Measurements from ENCODE around the gene SDF2.

The SDF2 gene, protein sequence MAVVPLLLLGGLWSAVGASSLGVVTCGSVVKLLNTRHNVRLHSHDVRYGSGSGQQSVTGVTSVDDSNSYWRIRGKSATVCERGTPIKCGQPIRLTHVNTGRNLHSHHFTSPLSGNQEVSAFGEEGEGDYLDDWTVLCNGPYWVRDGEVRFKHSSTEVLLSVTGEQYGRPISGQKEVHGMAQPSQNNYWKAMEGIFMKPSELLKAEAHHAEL

DNA sequence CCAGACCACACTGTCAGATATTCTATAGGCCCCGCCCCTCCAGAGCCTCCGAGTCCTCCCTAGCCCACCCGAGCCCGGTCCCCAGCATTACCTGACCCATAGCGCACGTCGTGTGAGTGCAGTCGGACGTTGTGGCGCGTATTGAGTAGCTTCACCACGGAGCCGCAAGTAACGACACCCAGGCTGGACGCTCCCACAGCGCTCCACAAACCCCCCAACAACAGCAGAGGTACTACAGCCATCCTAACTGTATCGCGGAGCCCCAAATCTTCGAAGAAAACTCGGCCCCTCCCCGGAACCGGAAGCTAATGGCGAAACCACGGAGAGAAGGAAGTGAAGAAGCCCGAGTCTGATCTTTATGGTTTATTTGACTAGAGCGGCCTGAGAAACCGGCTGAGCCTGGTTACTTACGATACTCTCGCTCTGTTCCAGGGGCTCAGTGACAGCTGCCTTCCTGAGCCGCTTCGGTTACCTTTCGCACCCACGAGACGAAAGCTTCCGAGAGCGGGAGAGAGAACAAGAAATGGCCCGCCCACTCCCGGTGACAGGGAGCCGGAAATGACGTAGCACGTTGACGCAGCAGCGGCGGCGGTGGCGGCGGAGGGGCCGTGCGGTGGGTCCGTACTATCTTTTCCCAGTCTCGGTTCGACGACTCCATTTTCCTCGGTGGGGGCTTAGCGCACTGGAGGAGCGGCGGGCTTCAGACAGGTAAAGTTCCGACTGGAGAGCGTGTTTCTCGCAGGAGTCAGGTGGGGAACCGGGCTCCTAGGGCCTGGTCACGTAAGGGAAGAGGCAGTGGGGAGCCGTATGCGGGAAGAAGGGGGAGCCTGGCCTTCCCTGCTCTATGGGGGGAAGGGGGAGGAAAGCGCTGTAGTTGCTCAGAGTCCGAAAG, at the start of gene SDF2, which contains the start of gene SUPT6H:
SDF2 (minus strand) TSS at position 272 of the 892 bp plus-strand sequence; CDS start at position 242, 30 bp downstream.
SUPT6H (plus strand) TSS at position 571 of the 892 bp plus-strand sequence. CDS start 11,197 bp downstream, outside the sequence.
- DNase-seq, result peak; percentile 93

DNA sequence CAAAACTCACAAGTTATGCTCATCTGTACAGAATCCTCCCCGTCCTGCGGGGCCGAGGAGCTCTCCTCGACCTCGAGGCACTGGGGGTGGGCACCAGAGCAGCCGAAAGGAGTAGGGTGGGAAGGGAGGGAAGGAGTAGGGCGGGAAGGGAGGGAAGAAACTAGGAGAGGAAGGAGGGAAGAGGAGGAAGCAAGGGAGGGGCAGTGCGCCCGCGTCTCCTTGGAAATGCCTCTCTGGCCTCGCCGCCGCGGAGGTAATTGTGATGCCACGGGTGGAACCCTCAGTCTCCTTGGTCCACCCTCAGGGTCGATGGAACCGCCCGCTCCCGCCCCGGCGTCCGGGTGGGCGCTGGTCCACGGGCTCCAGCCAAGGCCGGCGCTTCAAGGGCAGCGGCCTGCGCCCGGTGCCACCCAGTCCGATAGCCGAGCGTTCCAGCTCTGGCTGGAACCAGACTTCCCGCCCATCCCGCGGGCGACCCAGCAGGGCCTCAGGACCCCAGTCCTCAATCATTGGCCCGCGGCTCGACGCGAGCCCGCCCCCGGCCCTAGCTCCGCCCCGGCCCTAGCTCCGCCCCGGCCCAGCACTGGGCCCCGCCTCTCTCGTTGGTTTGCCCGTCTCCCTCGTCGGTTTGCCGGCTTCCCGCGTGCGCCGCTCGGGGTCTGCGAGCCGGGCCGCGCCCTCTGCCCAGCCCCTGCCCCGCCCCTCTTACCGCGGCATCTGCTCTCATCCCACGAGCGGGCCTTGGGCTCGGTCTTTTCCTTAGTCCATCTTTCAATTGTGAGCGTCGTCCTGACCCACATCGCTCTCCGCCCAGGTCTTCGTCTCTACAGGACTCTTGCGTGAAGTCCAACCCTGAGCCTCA, 49.4 kb upstream of the SDF2 start:
- DNase-seq, result peak; percentile 91

DNA sequence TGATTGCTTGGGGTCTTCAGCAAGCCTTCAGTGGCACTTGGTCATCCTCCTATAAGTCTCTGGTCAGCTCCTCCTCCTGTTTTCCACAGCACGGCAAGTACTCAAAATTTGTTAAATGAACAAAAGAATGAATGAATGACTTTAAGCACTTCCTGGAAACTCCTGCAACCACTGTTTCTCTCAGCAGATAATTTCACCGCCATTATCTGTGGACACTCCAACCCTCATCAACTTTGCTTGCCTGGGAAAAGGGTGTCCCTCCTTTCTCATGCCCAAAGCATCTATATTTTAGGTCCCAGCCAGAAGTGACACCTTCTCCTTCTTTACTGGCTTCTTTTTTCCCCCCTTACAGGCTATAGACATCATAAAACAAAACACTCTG, 45.6 kb upstream of the SDF2 start:
- no peak for DNase-seq

DNA sequence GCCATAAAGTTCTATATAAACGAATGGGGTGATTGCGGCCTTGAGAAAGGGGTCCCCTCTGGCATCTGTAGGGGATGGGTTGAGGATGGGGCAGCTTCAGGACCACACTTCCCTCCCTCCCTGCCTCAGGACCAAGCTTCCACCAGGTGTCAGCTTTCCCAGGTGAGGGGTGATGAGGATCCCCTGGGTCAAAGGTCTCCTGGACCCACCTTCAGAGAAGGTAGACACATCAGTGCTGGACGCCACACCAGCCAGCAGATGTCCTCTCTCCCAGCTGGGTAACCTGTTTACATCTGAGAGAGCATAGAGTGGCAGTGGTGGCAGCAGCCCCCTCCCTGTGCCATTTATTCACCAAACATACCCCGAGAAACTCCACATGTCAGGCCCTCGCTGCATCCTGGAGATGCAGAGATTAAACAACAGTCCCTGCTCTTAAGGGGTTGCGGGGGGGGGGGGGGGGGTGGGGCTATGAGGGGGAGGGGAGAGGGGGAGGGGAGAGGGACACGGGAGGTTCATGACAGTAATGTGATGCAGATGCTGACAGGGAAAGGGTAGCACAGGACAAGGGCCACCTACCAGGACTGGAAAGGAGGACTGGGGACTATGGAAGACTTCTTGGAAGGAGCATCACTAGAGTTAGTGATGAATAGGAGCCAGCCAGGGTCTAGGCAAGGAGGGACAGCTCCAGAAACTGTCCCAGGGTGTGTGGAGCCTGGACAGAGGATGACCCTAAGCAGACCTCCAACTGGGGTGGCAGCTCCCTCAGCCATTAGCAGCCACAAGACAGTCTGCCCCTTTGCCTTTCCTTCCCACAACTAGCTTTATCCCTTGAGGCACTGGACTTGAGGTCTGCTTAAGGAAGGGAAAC, 45.0 kb upstream of the SDF2 start:
- DNase-seq, result no peak

DNA sequence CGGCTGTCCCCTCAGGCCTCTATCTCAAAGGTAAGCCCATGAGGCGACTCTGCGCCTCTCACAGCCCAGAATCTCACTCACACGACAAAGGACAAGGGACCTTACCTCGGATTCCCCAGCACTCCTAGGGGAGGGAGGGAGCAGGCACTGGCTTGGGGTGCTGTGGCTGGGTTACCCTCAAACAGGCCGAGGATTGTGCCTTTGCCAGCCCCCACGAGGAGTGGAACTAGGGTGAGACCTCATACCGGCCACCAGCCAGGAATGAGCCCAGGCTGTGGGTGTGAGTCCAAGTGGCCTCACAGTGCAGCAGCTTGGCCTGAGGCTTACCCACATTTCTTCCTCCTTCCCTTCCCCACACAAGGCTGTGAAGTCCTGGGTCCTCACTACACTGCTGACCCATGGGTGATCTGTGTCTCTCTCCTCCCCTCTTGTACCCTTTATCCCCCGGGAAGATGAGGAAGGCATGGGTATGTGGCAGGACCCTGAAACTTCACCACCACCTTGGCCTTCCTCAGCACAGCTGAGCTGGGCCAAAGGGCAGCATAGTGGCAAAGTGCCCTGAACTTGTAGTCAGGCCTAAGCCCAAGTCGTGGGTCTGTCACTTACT, 44.1 kb upstream of the SDF2 start:
- no peak for DNase-seq

DNA sequence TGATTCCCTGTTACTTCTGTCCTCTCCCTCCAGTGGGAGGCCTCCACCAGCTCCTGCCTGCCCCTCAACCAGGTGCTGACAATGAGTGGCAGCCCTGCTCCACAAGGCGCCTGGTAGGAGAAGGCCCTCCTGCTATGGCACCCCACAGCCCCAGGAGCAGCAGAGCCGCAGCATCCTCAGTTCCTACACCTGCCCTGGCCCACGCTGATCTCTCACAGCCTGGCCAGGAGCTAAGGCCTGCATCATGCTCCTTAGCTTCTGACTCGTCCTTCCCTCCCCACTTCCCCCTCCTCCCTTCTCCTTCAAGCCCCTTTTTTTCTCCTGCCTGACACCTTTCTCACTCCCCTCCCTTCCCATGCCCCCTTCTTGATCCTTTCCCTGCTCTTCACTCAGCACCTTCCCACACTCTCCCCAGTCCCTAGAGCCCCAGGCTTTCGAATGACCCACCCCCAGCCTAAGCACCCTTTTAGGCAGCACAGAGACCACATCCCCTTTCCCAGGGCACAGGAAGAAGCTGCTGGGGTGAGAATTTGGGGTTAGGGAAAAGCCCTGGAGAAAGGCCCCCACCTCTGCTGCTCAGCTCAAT, 43.5 kb upstream of the SDF2 start:
- no peak for DNase-seq

DNA sequence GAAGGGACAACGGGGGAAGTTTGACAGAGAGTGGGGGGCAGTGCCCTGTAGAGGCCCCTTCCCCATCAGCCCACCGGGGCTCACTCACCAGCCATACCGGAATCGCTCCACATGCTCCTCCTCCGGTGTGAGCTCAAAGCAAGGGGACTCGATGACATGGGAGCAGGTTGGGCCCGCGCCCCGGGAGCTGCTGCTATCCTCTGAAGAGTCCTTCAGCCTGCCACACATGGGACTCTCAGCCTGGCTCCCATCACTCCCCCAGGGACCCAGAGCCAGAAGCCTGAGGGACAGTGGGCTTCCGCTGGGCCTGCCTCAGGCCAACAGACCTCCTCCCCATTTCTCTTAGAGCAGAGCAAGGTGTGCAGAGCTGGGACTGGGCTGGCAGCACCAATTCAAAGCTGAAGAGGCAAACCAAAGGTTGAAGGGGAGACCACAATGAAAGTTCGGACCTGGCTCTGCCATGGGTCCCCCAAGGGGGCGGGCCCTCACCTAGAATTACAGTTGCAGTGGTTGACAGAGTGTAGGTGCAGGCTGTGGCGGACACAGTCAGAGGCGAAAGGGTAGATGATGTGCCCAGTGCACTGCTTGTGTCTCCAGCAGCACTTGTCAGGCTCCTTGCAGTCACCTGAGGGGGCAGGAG, 42.6 kb upstream of the SDF2 start:
- no peak for DNase-seq

DNA sequence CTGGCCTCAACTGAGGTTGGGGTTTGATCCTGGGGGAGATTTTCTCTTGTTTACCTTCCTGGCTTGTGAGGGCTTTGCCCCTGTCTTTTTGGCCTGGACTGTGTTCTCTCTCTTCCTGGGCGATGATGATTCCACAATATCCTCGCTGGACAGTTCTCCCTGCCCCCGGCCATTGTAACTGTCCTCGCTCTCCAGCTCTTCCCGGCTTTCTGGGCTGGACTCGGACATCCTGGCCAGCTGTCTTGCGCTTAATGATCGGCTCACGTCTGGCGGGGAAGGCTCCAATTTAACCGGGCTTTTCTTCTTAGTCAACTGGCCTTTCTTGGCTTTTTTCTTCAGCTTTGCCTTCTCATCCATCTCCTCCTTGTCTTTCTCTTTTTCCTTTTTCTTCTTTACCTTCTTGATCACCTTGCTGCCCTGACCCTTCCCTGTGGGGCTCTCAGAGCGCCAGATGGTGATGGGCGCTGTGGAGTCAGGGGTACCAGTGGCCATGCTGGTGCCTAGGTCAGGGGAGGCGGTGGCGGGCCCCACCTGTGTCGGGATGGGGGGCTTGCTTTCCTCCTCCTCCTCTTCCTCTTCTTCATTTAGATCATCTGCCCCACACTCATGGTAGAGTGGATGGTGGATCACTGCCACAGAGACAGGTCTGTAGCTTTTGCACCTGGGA, 42.0 kb upstream of the SDF2 start:
- no peak for DNase-seq

DNA sequence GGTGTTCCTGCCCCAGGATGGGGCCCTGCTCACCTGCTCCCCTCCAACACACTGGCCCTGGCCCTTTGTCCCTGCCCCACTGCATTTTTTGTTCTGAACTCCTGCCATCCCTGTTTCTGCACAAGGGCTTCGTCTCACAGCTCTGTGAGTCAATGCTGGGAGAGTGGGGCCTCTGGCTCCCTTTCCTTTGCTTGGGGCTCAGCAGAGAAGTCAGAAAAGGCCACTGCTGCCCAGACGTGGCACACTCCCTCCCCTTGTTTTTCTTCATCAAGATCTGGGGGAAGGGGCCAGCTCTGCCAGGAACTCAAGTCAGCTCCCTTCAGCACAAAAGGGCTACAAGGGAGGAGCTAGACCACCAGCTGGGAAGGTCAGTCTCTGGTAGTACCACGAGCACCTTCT, 41.0 kb upstream of the SDF2 start:
- no peak for DNase-seq

DNA sequence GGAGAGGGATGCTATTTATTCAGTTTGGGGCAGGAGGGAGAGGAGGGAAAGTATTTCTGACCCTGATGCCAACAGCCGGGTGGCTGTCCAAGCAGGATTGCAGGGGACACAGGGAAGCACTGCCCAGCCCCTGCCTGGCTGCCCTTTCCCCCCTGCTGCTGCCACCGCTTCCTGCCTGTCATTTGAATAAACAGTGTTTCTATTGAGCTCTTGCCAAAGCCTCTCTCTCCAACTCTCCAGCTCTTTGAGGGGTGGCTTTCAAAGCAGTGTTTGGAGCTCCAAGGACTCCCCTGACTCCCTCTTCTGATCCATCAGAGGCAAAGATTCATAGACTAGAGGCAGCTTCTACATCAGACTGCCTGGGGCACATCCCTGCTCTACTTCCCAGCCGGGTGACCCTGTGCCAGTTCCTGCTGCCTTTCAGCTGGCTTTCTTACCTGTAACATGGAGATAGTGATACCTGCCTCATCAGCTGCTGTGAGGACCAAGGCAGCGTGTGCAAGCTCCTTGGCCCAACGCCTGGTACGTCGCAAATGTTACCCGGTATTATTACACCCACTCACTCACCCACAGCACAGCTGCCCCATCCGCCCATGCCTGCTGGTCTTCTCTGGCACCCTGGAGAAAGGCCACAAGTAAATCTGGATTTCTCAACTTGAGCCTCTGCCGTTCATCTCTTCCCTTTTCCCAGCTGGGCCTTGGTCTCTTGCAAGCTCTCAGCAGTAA, 40.5 kb upstream of the SDF2 start:
- DNase-seq, result no peak

DNA sequence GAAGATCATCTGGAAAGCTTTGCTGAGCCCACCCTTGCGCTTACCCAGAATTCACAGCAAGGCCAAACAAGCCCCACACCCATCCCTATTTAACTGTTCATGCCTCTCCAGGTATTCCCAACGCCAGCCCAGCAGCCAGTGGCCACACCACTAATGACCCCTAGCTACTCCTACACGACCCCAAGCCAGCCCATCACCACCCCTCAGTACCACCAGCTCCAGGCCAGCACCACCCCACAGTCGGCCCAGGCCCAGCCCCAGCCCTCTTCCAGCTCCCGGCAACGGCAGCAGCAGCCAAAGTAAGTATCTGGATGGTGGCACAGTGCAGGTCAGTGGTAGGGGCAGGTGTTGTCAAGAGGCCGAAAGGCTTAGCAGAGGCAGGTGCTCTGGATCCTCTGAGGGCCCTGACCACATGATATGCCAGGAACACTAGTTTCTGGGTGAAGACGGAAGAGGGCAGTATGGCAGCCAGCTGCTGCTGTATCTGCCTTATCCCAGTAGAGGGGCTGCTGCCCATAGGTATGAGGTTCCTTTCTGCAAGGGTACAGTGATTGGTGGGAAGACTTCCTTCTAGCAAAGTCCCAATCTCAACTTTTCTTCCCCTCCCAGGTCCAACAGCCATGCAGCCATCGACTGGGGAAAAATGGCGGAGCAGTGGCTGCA, 39.3 kb upstream of the SDF2 start:
- no peak for DNase-seq

DNA sequence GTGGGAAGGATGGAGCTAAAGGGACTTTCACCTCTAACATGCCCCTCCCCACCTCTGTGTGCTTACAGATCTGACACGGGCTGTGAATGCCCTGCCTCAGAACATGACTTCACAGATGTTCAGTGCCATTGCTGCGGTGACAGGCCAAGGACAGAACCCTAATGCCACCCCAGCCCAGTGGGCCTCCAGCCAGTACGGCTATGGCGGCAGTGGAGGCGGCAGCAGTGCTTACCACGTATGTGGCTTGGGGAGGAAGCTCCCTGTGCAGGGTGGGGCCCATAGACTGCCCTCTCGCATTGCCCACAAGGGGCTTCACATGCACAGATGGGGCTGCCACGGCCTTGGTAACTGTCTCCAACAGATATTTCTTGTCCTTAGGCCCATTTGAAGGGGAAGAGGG, 38.6 kb upstream of the SDF2 start:
- DNase-seq, result no peak

DNA sequence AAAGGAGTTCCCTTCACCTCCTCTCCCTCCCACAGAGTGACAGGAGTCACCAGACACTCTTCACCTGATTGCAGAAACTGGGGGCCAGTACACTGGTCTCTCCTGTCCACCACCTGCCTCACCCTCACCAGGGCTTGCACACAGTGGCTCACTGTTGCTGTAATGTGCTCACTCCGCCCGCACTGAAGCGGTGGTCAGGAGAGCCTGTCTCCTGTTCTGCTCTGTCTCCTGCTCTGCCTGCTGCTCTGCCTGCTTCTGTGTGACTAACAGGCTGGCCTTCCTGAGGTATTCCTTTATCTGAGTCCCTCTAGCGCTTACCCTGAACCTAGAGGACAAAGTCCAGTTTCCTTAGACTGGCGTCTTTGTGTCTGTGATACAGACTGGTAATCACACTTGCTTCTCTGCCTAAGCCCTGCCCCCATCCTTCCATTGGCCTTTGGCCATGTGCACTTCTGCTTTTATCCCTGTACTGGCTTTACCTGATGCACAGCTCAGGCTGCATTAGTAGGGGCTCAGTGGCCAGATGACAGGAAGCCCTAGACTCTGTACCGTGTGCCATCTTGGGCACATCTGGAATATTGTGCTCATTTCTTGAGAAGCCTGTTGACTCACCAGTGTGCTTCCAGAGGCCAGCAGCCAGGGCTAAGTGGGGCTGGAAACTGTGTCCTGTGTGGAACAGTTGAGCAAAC, 36.7 kb upstream of the SDF2 start:
- DNase-seq, result no peak

DNA sequence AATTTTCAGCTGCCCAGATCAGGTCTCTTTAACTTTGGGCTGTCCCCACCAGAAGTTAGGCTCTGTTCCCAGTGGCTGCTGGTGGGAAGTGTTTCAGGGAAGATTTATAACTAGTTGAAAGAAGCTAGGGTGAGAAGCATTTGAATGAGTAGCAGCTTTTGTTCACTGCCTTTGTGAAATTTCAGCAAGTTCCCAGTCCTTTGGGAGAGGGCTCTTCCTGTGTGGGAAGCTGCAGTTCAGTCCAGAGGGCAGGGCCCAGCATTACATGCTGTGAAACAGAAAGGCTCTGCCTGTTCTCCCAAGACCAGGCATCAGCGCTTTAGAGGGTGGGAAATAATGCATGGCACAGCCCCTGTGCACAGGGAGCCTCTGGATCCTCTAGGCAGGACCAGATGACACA, 32.2 kb upstream of the SDF2 start:
- no peak for DNase-seq

DNA sequence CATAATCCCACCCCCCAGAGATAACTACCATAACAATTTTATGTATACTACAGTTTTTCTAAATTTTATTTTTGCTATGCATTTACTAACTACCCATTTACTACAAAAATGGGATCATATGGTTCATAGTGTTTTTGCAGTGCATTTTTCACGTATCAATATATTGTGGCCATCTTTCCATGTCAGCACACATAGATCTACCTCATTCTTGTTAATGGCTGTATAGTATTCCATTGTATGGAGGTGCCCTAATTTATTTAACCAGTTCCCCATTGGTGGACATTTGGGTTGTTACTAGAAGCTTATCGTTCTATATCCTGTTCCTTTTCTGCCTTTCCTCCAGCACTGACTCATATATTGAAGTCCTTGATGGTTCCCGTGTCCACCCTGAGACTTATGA, 27.3 kb upstream of the SDF2 start:
- DNase-seq, result no peak

DNA sequence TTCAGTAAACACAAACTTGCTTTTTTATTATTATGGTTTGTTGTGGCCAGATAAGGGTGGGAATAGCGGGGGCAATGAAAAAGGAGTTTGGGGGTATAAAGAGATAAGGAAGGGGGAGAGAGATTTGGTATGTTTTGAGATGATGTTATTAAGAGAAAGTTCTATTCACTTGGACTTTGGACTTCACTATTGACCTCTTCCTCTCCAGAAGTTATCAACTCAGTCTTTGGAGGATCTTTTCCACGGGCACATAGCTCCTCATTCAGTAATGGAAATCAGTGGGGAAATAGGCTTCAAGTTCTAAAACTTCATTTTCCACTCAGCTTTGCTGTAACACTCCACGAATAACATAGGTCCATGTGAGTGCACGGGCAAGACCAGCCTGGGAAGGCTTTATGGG, 26.8 kb upstream of the SDF2 start:
- no peak for DNase-seq

DNA sequence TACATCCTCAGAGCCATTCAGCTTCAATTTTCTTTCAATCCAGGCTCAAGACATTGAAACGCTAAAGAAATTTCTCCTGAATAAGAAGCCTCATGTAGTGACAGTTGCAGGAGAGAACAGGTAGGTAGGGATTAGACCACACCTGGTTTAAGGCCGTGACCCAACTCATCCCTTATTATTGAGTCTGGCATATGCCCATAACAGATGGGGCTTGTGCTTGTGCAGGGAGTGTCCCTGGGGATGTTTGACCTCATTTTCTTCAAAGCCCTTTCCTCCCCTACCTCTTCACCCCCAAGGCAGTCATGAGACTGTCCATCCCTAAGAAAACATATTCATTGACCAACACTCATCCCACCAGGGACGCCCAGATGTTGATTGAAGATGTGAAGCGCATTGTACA, 24.6 kb upstream of the SDF2 start:
- no peak for DNase-seq

DNA sequence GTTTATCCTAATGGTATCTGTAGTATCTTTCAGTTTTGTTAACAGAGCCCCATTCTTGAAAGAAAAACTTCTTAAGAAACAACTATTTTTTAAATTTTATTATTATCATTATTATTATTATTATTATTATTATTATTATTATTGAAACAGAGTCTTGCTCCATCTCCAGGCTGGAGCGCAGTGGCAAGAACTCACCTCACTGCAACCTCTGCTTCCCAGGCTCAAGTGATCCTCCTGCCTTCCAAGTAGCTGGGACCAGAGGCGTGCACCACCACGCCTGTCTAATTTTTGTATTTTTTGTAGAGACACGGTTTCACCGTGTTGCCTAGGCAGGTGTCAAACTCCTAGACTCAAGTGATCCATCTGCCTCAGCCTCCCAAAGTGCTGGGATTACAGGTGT, 23.7 kb upstream of the SDF2 start:
- DNase-seq, result no peak

DNA sequence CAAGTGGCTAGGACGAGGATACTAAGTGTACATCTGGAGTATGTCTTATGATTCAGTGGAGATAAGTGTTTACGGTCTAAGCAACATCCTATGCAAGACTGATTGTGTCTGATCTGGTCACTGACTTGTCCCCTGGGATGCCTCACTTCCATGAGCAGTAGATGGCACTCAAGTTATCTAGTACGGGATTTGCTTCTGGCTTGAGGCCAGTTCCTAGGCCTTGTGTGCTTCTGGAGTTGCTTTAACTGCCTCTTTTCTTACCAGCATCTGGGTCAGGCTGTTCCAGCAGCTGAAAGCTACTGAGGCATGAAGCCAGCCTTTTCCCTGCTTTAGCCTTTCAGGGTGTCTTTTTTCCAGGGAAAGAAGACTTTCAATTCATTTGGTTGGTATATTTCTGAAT, 23.3 kb upstream of the SDF2 start:
- no peak for DNase-seq
